Tibial artery (tissue), 4 donors: ENCODE measurements around the gene PDE6H.

Experiments
- DNase-seq, 2 donors: peaks; one replicate each; pipeline ENCODE4 v3.0.0-alpha.2; 2019
- H3K27ac ChIP-seq, 2 donors: fragments of 200-600 bp; sonication (generic) in 1 of 2; 1 replicate in 1 of 2; 2 replicates in 1 of 2; pipeline ENCODE4 v1.5.1; 2018 to 2019; ENCODE audit warnings: mild to moderate bottlenecking in 1 of 2
- H3K27me3 ChIP-seq, 2 donors: fragments of 200-600 bp; sonication (generic) in 1 of 2; one replicate each; pipeline versions ENCODE4 v1.5.1 to v1.6.0; 2016 to 2019
- H3K36me3 ChIP-seq, 3 donors: fragments of 200-600 bp; sonication (generic) in 2 of 3; one replicate each; pipeline ENCODE4 v1.5.1; 2016 to 2019; ENCODE audit warnings: mild to moderate bottlenecking in 2 of 3
- H3K4me1 ChIP-seq, 4 donors: fragments of 200-600 bp; sonication (generic) in 2 of 4; 1 replicate in 3 of 4; 2 replicates in 1 of 4; pipeline ENCODE4 v1.5.1; 2016 to 2019
- H3K4me3 ChIP-seq, 2 donors: fragments of 200-600 bp; sonication (generic) in 1 of 2; 1 replicate in 1 of 2; 2 replicates in 1 of 2; pipeline ENCODE4 v1.5.1; 2018 to 2019; ENCODE audit warnings: mild to moderate bottlenecking in 2 of 2
- H3K9me3 ChIP-seq, 3 donors: fragments of 200-600 bp; sonication (generic) in 1 of 3; one replicate each; pipeline ENCODE4 v1.5.1; 2016 to 2019
- CTCF ChIP-seq, 2 experiments: fragments of 200-600 bp in 1 of 2; fragments of 450-650 bp in 1 of 2; IDR thresholded peaks; one replicate each; pipeline ENCODE4 v1.5.1; 2017 to 2019; ENCODE audit warnings: antibody characterized with exemption in 2 of 2, mild to moderate bottlenecking in 1 of 2, moderate library complexity in 1 of 2
- intact Hi-C: fragments of 100-400 bp; cut with DNase I; formaldehyde crosslinking; loops from one replicate; pipeline ENCODE4 v1.15.0; 2023; ENCODE audit warnings: low total_unique reads

PDE6H gene

GRCh38 chr12:14959463-14959862, 13.4 kb upstream of the PDE6H start:
- TF ChIP-seq CTCF (IDR thresholded peaks at IDR 0.05): no peak
- Histone ChIP-seq H3K36me3 (no peaks in the 10 kb centered on the region), H3K9me3 (no peaks in the 10 kb centered on the region), H3K27me3 (no peaks in the 10 kb centered on the region), H3K4me3 (peak overlapping the region; percentile 44 to 48), H3K27ac (peak overlapping the region; percentile 60 to 63), H3K4me1 (peaks cover 0 to 39% (median 15%) of the 10 kb centered on the region in 4 donors)
- intact Hi-C loops: loop anchor here (1.0 kb wide), 1 partner anchor 11 kb away; no protein-coding TSS in a partner anchor
- DNase-seq: no peak

GRCh38 chr12:14959916-14960496, 12.8 kb upstream of the PDE6H start:
- Histone ChIP-seq H3K9me3 (no peaks in the 10 kb centered on the region), H3K4me1 (peaks cover 0 to 39% (median 15%) of the 10 kb centered on the region in 4 donors), H3K4me3 (peak overlapping the region; percentile 44 to 48), H3K27me3 (no peaks in the 10 kb centered on the region), H3K27ac (peak overlapping the region; percentile 60 to 63), H3K36me3 (no peaks in the 10 kb centered on the region)
- intact Hi-C loops: loop anchor here (1.0 kb wide), 1 partner anchor 12 kb away; no protein-coding TSS in a partner anchor
- DNase-seq: no peak
- no peak for TF ChIP-seq CTCF (IDR thresholded peaks at IDR 0.05)

GRCh38 chr12:14960548-14961465, 12.0 kb upstream of the PDE6H start:
- TF ChIP-seq CTCF (IDR thresholded peaks at IDR 0.05): no peak
- DNase-seq: peak in 1 of 2 donors; percentile 39
- Histone ChIP-seq H3K4me1 (peaks cover 0 to 39% (median 15%) of the 10 kb centered on the region in 4 donors), H3K27ac (peak overlapping the region; percentile 60 to 63), H3K4me3 (peak overlapping the region; percentile 44 to 48), H3K36me3 (no peaks in the 10 kb centered on the region), H3K27me3 (no peaks in the 10 kb centered on the region), H3K9me3 (no peaks in the 10 kb centered on the region)
- intact Hi-C loops: no loop called here

GRCh38 chr12:14961466-14962152, 11.2 kb upstream of the PDE6H start, which contains the start of gene ARHGDIB:
Gene ARHGDIB (minus strand): TSS chr12:14961601. CDS start chr12:14950712, 10,889 bp downstream.
- Histone ChIP-seq H3K27me3 (no peaks in the 10 kb centered on the region), H3K4me3 (peak within 1 kb of the TSS; percentile 44 to 48), H3K9me3 (no peaks in the 10 kb centered on the region), H3K4me1 (peaks cover 0 to 36% (median 14%) of the 10 kb centered on the region in 4 donors), H3K36me3 (no peaks in the 10 kb centered on the region), H3K27ac (peak within 1 kb of the TSS; percentile 60 to 63)
- intact Hi-C loops: no loop called here
- peak in 1 of 2 donors; percentile 42 for DNase-seq
- no peak for TF ChIP-seq CTCF (IDR thresholded peaks at IDR 0.05)

GRCh38 chr12:14962153-14962539, 10.7 kb upstream of the PDE6H start:
- H3K9me3 ChIP-seq: no peaks in the 10 kb centered on the region
- peaks cover 0 to 31% (median 11%) of the 10 kb centered on the region in 4 donors for H3K4me1 ChIP-seq
- H3K27me3 ChIP-seq: no peaks in the 10 kb centered on the region
- peak overlapping the region; percentile 44 to 48 for H3K4me3 ChIP-seq
- intact Hi-C loops: no loop called here
- peak overlapping the region in 1 of 2 donors; percentile 50 for H3K27ac ChIP-seq
- DNase-seq: no peak
- no peak for TF ChIP-seq CTCF (IDR thresholded peaks at IDR 0.05)
- H3K36me3 ChIP-seq: no peaks in the 10 kb centered on the region
